ENCODE data around the gene CBFA2T3.

CBFA2T3 gene

DNA sequence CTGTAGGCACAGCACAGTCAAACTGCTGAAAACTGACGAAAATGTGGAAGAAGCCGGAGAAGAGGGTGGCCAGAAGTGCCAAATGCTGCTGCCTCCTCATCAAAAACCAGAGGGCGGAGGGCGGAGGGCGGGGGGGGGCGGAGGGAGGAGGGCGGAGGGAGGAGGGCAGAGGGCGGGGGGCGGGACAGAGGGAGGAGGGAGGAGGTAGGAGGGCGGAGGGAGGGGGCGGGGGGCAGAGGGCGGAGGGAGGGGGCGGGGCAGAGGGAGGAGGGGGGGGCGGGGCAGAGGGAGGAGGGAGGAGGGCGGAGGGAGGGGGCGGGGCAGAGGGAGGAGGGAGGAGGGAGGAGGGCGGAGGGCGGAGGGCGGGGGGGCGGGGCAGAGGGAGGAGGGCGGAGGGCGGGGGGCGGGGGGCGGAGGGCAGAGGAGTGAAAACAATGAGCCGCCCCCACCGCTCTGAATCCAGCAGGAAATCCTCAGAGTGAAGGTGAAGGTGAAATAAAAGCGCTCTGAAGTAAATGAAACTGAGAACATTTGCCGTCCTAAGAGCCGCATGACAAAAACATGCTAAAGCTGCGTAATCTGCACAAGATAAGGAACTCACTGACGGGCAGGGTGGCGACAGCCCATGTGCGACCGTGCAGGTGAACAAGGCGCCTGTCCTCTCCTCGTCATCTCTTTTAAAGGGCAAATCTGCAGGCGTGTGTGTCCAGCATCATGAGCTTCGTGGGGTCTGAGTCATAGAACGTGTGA, 22.6 kb upstream of the CBFA2T3 start:
- no peak for TF ChIP-seq CTCF (IDR thresholded peaks at IDR 0.05; ENCODE audit: low read depth, low read length)
- DNase-seq (ENCODE audit: extremely low read depth, low read depth): no peak

DNA sequence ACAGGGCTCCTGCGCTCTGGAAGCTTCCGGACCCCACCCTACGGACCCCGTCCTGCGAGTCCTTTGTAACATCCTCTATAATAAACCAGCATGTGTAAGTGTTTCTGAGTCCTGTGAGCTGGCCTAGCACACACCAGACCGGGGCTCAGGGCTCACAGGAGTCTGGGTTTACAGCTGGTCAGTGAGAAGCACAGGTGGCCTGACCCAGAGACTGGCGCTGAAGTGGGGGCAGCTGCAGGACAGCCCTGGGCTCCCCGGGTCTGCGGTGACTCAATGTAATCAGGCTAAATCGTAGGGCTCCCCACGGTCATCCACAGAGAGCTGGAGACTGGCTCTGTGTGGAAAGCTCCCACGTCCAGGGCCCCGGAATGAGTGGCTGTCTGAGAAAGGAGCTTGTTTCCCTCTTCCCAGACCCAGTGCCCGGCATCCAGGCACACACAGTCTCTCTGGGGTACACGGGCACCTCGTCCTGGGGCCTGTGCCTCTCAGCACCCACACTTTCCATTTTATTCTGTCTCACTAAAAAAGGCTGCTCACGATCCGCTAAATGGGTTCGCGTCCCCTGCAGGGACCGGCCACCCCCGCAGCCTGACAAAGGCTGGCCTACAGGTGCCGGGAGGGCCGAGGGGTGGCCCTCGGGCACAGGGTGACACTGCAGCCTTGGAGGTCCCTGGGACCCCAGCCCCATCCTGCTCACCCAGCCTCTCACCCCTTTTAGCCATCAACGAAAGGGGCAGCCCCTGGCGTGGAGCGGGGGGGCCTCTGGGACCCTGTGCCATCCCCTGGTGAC, 18.9 kb upstream of the CBFA2T3 start:
- TF ChIP-seq CTCF (IDR thresholded peaks at IDR 0.05; ENCODE audit: low read depth, low read length): no peak
- no peak for DNase-seq (ENCODE audit: extremely low read depth, low read depth)

GRCh38 chr16:88995194-88995593, 18.2 kb upstream of the CBFA2T3 start:
- DNase-seq (ENCODE audit: extremely low read depth, low read depth): no peak
- no peak for TF ChIP-seq CTCF (IDR thresholded peaks at IDR 0.05; ENCODE audit: low read depth, low read length)

GRCh38 chr16:88994695-88995094, 17.7 kb upstream of the CBFA2T3 start:
- no peak for TF ChIP-seq CTCF (IDR thresholded peaks at IDR 0.05; ENCODE audit: low read depth, low read length)

DNA sequence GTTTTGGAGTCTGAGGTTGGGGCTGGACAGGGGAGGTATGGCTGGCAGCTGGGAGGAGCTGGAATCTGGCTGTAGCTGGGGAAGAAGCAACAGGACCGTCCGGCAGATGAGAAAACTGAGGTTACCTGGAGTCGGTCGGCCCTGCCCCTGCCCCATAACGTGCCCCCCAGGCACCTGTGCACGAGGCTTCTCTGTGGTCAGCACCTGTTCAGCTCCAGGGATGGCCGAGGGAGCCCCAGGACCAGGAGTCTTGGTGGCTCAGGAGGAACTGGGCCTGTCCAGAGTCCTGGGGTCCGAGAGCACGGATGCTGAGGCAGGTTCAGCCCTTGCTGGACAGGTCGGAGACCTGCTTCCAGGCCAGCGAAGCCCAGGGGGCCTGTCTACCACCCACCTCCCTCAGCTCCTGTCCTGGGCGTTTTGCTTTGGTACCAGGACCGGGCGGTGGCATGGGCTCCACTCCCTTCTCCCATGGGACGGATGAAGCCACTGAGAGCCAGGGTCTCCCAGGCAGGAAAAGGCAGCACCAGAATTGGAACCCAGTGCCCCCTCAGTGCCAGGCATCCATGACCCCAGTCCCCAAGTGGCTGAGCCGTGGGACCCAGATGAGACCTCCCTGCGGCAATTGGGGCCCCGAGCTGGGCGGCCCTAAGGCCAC, 17.1 kb upstream of the CBFA2T3 start:
- TF ChIP-seq CTCF (IDR thresholded peaks at IDR 0.05; ENCODE audit: low read depth, low read length): no peak
- no peak for DNase-seq (ENCODE audit: extremely low read depth, low read depth)

More at GRCh38 chr16:88994695-88995094, 17.7 kb upstream of the CBFA2T3 start:
- no peak for DNase-seq (ENCODE audit: extremely low read depth, low read depth)

DNA sequence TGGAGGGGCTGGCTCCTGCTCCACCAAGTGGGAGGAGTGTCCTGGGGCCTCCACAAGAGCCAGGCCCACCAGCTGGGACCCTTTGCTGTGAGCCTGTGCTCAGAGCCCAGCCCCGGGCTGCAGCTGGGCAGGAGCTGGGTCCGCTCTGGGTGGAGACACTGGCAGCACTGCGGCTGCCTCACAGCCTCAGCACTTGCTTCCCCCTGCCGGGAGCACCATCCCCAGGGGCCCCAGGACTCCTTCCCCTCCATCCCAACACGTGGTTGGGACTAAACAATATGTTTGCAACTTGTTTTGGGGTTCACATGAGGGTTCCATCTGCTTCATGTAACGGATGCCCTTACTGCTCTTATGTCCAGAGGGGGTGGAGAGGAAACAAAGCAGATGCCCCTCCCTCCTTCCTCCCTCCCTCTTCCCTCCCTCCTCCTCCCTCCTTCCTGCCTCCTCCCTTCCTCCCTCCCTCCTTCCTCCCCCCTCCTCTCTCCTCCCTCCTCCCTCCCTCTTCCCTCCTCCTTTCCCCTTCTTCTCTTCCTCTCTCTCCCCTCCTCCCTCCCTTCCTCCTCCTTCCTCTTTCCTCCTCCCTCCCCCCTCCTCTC, 16.3 kb upstream of the CBFA2T3 start:
- DNase-seq (ENCODE audit: extremely low read depth, low read depth): no peak

More for the DNA sequence above, 16.3 kb upstream of the CBFA2T3 start:
- TF ChIP-seq CTCF (IDR thresholded peaks at IDR 0.05; ENCODE audit: low read depth, low read length): no peak

Data from AG09319 (cell line).